Body of pancreas (tissue), 4 donors: ENCODE results near the gene FRAT2.

ENCODE experiments used
- CTCF ChIP-seq, 7 experiments: fragments of 450-650 bp in 4 of 7; fragments of 200-600 bp in 3 of 7; sonication (generic) in 3 of 7; IDR thresholded peaks; one replicate each; pipeline ENCODE4 v1.5.1; 2016 to 2019; ENCODE audit warnings: antibody characterized with exemption in 7 of 7
- POLR2A ChIP-seq, 3 donors: fragments of 450-650 bp; IDR thresholded peaks; one replicate each; pipeline ENCODE4 v1.6.1; 2016; ENCODE audit warnings: antibody characterized with exemption in 3 of 3, mild to moderate bottlenecking in 2 of 3

GRCh38 chr10:97333601-97334369 lies 744 bp downstream of the FRAT2 start:
- no peak for TF ChIP-seq CTCF (IDR thresholded peaks at IDR 0.05)
- peak; percentile 26 to 62 (median 51) for TF ChIP-seq POLR2A (IDR thresholded peaks at IDR 0.05)
